GM12892 (cell line): ENCODE results near the gene CARS1.

Source experiments
- DNase-seq: peaks from one replicate; pipeline ENCODE4 v3.0.0; 2011; ENCODE audit not compliant: insufficient read length
- FAIRE-seq: peaks from 2 replicates; lab custom pipeline; 2011; peaks lifted over from hg19 to GRCh38; lab: Jason Lieb, UNC
- POLR2A ChIP-seq: IDR thresholded peaks from 2 replicates; pipeline ENCODE4 v1.6.1; 2011; ENCODE audit warnings: low read depth, low read length, control low read depth
- POLR2AphosphoS5 ChIP-seq: IDR thresholded peaks from 2 replicates; pipeline ENCODE4 v1.6.1; 2011; ENCODE audit warnings: low read depth, low read length, control low read depth
- TAF1 ChIP-seq: IDR thresholded peaks from 2 replicates; pipeline ENCODE4 v1.6.1; 2011; ENCODE audit warnings: low read depth, mild to moderate bottlenecking, control low read depth, low read length, borderline replicate concordance

The CARS1 gene

DNA sequence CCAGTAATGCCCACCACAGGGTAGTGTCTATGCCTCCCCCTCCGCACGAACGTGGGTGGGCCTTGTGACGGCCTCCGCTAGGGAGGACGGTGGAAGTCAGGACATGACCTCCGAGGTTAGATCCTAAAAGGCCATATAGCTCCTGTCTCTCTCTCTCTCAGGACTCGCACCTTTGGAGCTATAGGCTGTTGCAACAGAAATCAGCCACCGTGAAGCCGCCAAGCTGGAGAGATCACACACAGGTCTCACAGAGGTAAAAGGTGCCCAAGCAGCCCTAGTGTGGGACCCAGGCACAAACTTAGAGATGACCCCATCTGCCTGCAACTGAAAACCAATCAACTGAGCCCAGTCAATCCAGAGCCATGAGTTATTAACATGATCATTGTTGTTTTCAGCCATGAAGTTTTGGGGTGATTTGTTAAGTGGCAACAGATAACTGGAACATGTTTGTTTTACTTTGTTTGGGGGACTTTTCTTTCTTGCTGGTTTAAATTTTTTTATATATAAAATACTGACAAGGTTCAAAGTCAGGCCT lies 57.7 kb downstream of the CARS1 start:
- FAIRE-seq (no peak), DNase-seq (no peak)
- TF ChIP-seq POLR2A, result no peak
- no peak for TF ChIP-seq TAF1
- no peak for TF ChIP-seq POLR2AphosphoS5

DNA sequence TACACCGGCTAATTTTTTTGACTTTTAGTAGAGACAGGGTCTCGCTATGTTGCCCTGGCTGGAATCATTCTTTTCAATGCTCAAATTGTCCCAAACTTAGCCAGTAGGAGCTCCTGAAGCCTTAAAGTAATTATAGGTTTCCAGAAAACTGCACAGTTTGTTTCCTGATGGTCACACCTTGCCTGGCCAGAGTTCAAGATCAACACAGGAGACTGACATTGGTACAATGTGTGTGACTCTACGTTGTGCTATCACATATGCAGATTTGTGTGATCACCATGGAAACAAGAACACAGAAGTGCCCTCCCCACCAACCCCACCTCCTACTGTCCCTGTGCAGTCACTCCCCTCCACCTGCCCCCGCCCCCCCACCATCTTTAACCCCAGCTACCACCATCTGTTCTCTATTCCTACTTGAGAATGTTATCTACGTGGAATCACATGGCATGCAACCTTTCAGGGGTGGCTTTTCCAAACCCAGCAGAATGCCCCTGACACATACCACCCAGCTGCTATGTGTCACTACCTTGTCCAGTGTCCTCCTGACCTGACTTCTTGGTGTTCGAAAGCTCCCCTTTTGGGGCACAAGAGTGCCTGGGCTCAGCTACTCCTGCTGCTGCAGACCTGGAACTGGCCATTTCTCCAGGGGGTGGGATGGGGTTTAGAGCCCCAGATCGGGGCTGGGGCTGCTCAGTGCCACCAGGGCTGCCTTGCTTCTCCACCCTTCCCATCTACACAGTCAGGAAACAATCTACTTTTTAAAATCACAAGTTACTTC lies 59.0 kb downstream of the CARS1 start:
- no peak for FAIRE-seq
- TF ChIP-seq POLR2AphosphoS5 (no peak), TAF1 (no peak), POLR2A (no peak)

DNA sequence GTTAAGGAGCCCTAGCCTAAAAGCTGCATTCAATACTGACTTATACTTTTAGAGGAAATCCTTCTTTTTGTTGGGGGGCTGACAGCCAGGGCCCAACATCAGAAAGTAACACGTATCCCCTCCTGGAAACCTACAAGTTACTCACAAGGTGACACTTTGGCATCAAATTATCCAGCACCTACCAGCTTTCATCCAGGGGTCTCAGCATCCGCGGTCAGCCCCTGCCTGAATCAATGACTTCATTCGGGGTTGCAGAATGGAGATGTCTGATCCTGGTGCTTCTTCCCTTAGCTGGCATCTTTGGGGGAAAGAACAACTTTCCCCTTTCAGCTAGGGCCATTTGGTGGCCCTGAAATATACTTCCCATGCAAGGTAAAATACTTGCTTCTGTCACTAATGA lies 59.8 kb downstream of the CARS1 start:
- FAIRE-seq (no peak), DNase-seq (no peak)
- TF ChIP-seq POLR2AphosphoS5 (no peak), POLR2A (no peak)

More for the DNA sequence above, 59.0 kb downstream of the CARS1 start:
- no peak for DNase-seq

DNA sequence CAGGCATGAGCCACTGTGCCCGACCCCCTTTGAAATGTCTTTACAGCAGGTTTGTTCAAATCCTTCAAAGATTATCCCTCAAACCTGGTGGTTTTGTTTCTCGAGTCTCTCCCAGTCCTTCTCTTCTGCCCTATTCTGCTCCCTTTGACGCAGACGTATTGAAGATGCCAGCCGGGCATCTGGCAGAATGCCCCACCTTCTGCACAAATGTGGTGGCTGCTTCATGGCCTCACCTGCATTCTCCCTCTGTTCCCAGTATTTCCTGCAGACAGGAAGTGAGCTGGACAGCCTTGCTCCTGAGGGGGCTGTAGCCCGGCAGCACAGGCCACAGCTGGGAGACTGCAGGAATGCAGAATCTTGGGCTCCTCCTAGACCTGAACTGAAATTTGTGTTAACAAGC lies 60.2 kb downstream of the CARS1 start:
- TF ChIP-seq POLR2AphosphoS5, result no peak
- TF ChIP-seq TAF1, result no peak
- TF ChIP-seq POLR2A, result no peak
- FAIRE-seq (no peak), DNase-seq (no peak)

DNA sequence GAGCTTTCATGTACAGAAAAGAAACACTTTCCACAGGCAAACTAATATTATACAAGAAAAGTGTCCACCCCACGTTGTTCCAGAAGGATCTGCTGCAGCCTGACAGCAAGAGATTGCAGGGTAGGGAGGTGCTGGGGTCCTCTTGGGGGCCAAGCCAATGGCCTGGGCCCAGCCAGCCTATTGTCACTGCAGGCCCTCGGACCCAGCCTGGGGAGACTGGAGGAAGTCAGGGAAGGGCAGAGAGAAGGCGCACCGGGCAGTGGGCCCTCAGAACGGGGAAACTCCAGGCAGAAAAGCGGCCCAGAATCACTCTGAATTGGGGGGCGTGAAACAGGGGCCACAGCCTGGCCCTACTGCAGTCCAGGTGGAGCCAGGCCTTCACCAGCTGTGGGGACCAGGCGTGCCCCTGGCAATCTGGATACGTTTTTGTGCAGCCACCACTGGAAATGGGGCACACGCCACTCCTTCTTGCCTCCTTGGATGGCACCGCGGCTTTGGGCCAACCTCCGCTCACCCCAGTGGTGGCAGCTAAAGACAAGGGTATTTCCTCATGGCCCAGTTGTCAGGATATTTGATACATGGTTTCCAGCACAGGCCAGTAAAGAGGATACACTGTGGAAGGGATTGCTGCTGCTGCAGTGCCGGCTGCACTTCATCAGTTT lies 61.2 kb downstream of the CARS1 start:
- no peak for DNase-seq
- TF ChIP-seq POLR2AphosphoS5, result no peak
- TF ChIP-seq POLR2A, result no peak
- TF ChIP-seq TAF1, result no peak
- no peak for FAIRE-seq

DNA sequence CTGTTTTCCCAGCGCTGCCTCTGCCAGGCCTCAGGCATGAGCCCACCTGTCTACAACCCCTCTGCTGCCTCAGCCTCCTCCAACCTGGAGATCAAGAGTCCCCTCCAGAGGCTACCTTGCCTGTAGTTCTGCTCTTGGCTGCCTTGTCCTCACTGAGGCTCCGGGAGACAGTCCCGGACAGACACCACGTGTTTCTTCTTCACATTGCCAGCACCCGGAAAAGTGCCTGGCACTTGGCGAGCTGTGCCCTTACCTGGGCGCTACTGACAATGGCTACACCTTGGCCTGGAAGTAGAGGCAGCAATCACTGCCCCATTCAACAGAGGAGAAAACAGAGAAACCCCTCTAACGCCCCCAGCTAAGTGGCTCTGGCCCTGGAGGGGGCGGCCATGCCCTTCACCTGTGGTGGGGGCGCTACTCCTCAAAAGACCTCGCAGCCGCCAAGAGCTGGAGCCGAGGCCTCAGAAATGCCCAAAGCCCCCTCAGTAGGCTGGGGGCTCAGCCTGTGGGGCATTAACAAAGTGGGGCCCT lies 62.1 kb downstream of the CARS1 start:
- TF ChIP-seq POLR2AphosphoS5, result no peak
- TF ChIP-seq POLR2A, result no peak
- no peak for TF ChIP-seq TAF1
- FAIRE-seq (no peak), DNase-seq (no peak)

DNA sequence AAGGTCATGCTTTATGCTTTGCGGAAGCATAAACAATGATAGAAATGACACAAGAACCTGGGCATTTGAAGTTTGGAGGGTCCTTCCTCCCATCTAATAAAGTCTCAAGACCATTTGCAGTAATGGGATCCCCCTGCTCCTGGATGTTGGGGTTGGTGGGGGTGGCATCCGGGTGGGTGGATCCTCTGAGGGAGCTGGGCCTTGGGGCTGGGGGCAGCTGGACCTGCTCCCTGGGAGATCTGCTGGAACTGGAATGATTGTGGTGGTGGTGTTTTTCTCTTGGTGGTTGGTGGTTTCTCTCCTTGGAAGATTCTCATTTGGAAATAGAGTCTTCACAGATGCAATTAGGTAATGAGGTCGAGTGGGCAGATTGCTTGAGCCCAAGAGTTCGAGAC lies 62.9 kb downstream of the CARS1 start:
- FAIRE-seq (no peak), DNase-seq (no peak)
- TF ChIP-seq TAF1 (no peak), POLR2AphosphoS5 (no peak)

DNA sequence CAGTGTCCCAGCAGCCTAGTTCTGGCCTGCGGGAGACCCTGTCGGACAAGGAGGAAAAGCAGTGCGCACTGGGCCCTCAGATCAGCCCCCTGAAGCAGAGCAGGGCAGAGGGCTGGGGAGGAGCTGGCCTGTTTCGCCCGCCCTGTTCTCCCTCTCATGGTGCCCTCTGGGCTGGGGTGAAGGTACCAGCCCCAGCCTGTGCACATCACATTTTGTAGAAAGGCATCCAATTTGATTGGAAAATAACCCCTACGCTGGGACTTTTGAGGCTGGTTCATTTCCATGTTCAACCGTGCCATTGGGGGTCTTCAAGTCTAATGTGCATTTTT lies 64.3 kb downstream of the CARS1 start:
- no peak for TF ChIP-seq POLR2AphosphoS5
- no peak for TF ChIP-seq POLR2A
- no peak for TF ChIP-seq TAF1
- DNase-seq, result no peak
- FAIRE-seq, result peak; percentile 21

DNA sequence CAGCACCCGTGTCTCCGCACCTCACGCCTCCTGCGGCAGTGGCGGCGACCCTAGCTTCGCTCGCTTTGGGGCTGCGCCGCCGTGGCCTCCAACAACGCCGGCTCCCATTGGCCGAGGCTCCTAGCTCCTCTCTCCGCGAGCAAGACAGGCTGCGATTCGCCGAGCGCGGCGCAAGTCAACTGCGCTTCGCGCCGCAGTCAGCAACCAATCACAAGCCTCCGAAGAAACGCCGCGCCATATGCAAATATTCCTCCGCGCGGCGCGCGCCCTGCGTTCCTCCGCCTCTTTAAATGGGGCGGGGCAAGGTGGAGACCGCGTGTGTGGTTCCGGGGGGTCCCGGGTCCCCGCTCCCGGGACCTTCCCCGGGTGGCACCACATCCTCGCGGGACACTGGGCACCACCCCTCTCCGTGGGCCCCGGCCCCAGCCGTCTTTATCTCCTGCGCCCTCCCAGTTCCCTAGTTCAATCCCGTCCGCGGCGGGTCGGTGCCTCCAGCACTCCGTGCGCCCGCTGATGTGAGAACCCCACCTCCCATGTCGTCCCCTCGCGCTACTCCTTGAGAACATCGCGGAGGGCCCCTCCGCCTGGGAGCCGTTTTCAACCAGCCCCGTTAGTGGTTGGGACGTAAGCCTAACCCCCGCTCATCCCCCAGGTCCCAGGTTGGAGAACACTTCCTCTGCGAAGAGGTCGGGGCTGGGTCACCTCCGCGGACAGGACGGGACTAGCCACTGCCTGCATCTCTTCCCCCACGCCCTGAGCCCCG lies 64.8 kb downstream of the CARS1 start, which contains the start of gene NAP1L4:
TSS of gene NAP1L4 (minus strand) at position 96 of the 763 bp plus-strand sequence. CDS start 13,109 bp downstream, outside the sequence.
- DNase-seq, result peak; percentile 99
- TF ChIP-seq POLR2AphosphoS5 (peak; percentile 77), TAF1 (0 out of 2 replicates have a peak, but pooled peaks have one; percentile 14), POLR2A (peak; percentile 78; the same call in 1 of the 2 replicates)
- FAIRE-seq, result peak; percentile 100

DNA sequence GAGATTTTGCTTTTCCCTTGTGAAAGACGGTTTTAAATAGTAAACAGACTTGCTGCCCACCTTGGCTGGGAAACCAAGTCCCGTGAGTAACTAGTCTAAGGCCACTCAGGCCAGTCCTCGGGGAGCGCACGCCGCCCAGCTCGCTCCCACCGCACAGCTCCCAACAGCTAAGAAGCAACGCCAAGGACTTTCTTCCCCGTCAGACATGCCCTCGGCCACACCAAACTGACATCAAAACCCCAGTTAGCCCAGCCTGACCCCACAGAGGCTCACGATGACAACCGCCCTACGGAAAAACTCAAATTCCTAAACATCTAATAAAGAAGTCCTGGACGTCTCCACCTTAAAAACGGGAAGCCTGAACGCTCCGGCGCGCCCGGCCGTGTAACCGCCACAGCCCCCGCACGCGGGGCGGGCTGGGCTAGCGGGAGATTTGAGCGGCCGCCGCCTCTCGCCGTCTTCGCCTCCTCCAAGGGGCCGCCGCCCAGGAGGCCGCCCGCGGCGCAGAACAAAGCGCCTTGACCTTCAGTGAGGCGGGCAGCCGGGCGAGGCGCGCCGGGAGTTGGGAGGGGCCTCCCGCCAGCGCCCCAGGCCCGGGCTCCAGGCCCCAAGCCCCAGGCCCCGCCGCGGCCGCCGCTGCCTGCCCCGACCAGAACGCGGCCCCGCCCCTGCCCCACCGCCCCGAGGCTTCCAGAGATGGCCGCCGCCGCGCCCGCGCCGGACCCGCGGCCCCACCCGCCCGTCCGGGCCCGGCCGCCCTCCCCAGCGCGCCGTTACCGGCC lies 65.6 kb downstream of the CARS1 start:
- FAIRE-seq (no peak), DNase-seq (no peak)
- TF ChIP-seq POLR2A (0 out of 2 replicates have a peak, but pooled peaks have one; percentile 1), POLR2AphosphoS5 (no peak)
